SK-N-SH (cell line): ENCODE results near the gene PLBD2. TPM values are rescaled to one million over a fixed set of nuclear protein-coding genes. Genes with fewer than 3 reads are reported as not detected.

Experiments used
- CTCF ChIA-PET: fragments of 300-600, 350-600 bp; formaldehyde crosslinking; extraction: SDS; loops from one replicate; lab custom pipeline; 2021; lab: Yijun Ruan, JAX
- POLR2A ChIA-PET: fragments of 350-600 bp; sonication (Branson Sonifier 250); formaldehyde crosslinking; extraction: SDS; loops from one replicate; lab custom pipeline; 2020; ENCODE audit warnings: antibody characterized with exemption, inconsistent platforms; lab: Yijun Ruan, JAX
- DNase-seq: peaks from one replicate; pipeline ENCODE4 v3.0.0; 2012
- H2AFZ ChIP-seq: fragments of 200-600 bp; sonication (generic); 2 replicates; pipeline ENCODE4 v1.8.1; 2016; ENCODE audit warnings: antibody characterized with exemption, mild to moderate bottlenecking, low read depth
- H3F3A ChIP-seq: fragments of 200-600 bp; sonication (generic); replicated peaks from 2 replicates; pipeline ENCODE3; 2016; ENCODE audit warnings: antibody characterized with exemption, mild to moderate bottlenecking; ENCODE audit not compliant: insufficient read depth
- H3K27ac ChIP-seq, 2 experiments: fragments of 200-500 bp in 1 of 2; fragments of 200-600 bp in 1 of 2; sonication (Bioruptor generic) in 1 of 2; sonication (generic), shearing (Covaris generic) in 1 of 2; 2 replicates each; pipeline versions ENCODE4 v1.5.1 to v1.6.1; 2014 to 2016; ENCODE audit warnings: low read depth in 2 of 2, inconsistent platforms in 1 of 2, low read length in 1 of 2, mild to moderate bottlenecking in 1 of 2, mixed read lengths in 1 of 2
- H3K27me3 ChIP-seq: fragments of 200-600 bp; sonication (generic), shearing (Covaris generic); 2 replicates; pipeline ENCODE4 v1.6.1; 2016; ENCODE audit warnings: mixed run types; ENCODE audit not compliant: insufficient read depth
- H3K36me3 ChIP-seq, 2 experiments: fragments of 200-500 bp in 1 of 2; fragments of 200-600 bp in 1 of 2; sonication (Bioruptor generic) in 1 of 2; sonication (generic) in 1 of 2; replicated peaks in 1 of 2; 2 replicates each; pipeline versions ENCODE3 to v1.5.1; 2014 to 2016; ENCODE audit warnings: low read length in 1 of 2, mild to moderate bottlenecking in 1 of 2; ENCODE audit not compliant: insufficient read depth in 2 of 2, control insufficient read depth in 1 of 2
- H3K4me1 ChIP-seq, 2 experiments: fragments of 200-500 bp in 1 of 2; fragments of 200-600 bp in 1 of 2; sonication (Bioruptor generic) in 1 of 2; sonication (generic), shearing (Covaris generic) in 1 of 2; 2 replicates each; pipeline versions ENCODE4 v1.5.1 to v1.6.1; 2014 to 2016; ENCODE audit warnings: low read depth in 1 of 2, low read length in 1 of 2, mixed run types in 1 of 2; ENCODE audit not compliant: insufficient read depth in 2 of 2, control insufficient read depth in 1 of 2
- H3K4me2 ChIP-seq: fragments of 200-600 bp; sonication (generic), shearing (Covaris generic); 2 replicates; pipeline ENCODE4 v1.6.1; 2017; ENCODE audit warnings: mixed run types
- H3K4me3 ChIP-seq, 2 experiments: fragments of 200-500 bp in 1 of 2; fragments of 200-600 bp in 1 of 2; sonication (Bioruptor generic) in 1 of 2; sonication (generic), shearing (Covaris generic) in 1 of 2; 2 replicates each; pipeline versions ENCODE4 v1.5.1 to v1.8.1; 2014 to 2016; ENCODE audit warnings: low read depth in 2 of 2, inconsistent platforms in 1 of 2, low read length in 1 of 2, mild to moderate bottlenecking in 1 of 2, mixed read lengths in 1 of 2, moderate library complexity in 1 of 2
- H3K79me2 ChIP-seq: fragments of 200-600 bp; sonication (generic); 2 replicates; pipeline ENCODE4 v1.8.1; 2017; ENCODE audit warnings: mild to moderate bottlenecking; ENCODE audit not compliant: insufficient read depth
- H3K9ac ChIP-seq: fragments of 200-600 bp; sonication (generic); 2 replicates; pipeline ENCODE4 v1.6.1; 2017; ENCODE audit warnings: mixed run types
- H3K9me2 ChIP-seq: fragments of 200-600 bp; sonication (generic); 2 replicates; pipeline ENCODE4 v1.6.1; 2017; ENCODE audit warnings: mixed run types
- H3K9me3 ChIP-seq: fragments of 200-600 bp; sonication (generic); 2 replicates; pipeline ENCODE4 v1.6.1; 2017; ENCODE audit warnings: mixed run types, mild to moderate bottlenecking, moderate library complexity
- H4K20me1 ChIP-seq: fragments of 200-600 bp; sonication (generic); 2 replicates; pipeline ENCODE4 v1.6.1; 2017; ENCODE audit warnings: mild to moderate bottlenecking, mixed run types; ENCODE audit not compliant: insufficient read depth
- CHD2 ChIP-seq: fragments of 150-350 bp; IDR thresholded peaks from 2 replicates; pipeline ENCODE4 v1.6.1; 2018; ENCODE audit warnings: low read length; ENCODE audit not compliant: partially characterized antibody
- EP300 ChIP-seq, 2 experiments: IDR thresholded peaks; 2 replicates each; pipeline versions ENCODE4 v1.4.0 to v1.6.1; 2012; ENCODE audit warnings: borderline replicate concordance in 1 of 2, low read depth in 1 of 2, low read length in 1 of 2
- EZH2phosphoT487 ChIP-seq: fragments of 200-600 bp; sonication (generic); IDR thresholded peaks from 2 replicates; pipeline ENCODE4 v1.6.1; 2017; ENCODE audit warnings: low read depth, mixed run types, mild to moderate bottlenecking, antibody characterized with exemption, moderate library complexity, borderline replicate concordance
- JUND ChIP-seq: IDR thresholded peaks from 2 replicates; pipeline ENCODE4 v1.4.0; 2012
- NFIC ChIP-seq: IDR thresholded peaks from 2 replicates; pipeline ENCODE4 v1.4.0; 2012; ENCODE audit warnings: borderline replicate concordance
- PBX3 ChIP-seq: IDR thresholded peaks from 2 replicates; pipeline ENCODE4; 2012
- RAD21 ChIP-seq: IDR thresholded peaks from 2 replicates; pipeline ENCODE4 v1.6.1; 2012; ENCODE audit warnings: mild to moderate bottlenecking, low read length
- REST ChIP-seq: IDR thresholded peaks from 2 replicates; pipeline ENCODE4 v1.6.1; 2012; ENCODE audit warnings: mild to moderate bottlenecking, low read depth, low read length, moderate library complexity
- TCF12 ChIP-seq: IDR thresholded peaks from 2 replicates; pipeline ENCODE4 v1.4.0; 2012
- ZBTB33 ChIP-seq: IDR thresholded peaks from 2 replicates; pipeline ENCODE4 v1.4.0; 2012; ENCODE audit warnings: low read depth, borderline replicate concordance
- WGBS: methylation state at CpG from one replicate; pipeline ENCODE4 v1.1.6; 2017; ENCODE audit warnings: low lambda C conversion rate; 5-methylcytosine and 5-hydroxymethylcytosine counted together
- polyA plus RNA-seq, 3 experiments: library from polyadenylated mRNA; depleted of rRNA; stranded (reverse); fragments of >200 nt; gene quantifications; 2 replicates each; pipeline ENCODE4 v1.2.3, GENCODE V29; 2012

The PLBD2 gene
- polyA plus RNA-seq, 1 of the 3 experiments (the other 2 are of a cell fraction): 15.2 TPM

- no peaks in the 10 kb centered on the region; a peak in 1 of 4 replicates for H3K4me1 ChIP-seq
- no peak overlapping the region for H3K4me2 ChIP-seq
- POLR2A ChIA-PET: no interaction called here
Observed at GRCh38 chr12:113326775-113327395, 31.5 kb upstream of the PLBD2 start.

GRCh38 chr12:113328368-113328889, 30.0 kb upstream of the PLBD2 start:
- H3K4me2 ChIP-seq: no peak overlapping the region
- no peak overlapping the region for H3K9ac ChIP-seq
- no peaks in the 10 kb centered on the region for H3K27me3 ChIP-seq
- no peaks in the 10 kb centered on the region for H3K36me3 ChIP-seq
- ChIA-PET CTCF (interaction anchor here (0.9 kb wide), 1 partner anchor 97 kb away, joined by 3 read pairs; no protein-coding TSS in a partner anchor), POLR2A (no interaction called here)
- no peaks in the 10 kb centered on the region for H3K79me2 ChIP-seq
- H4K20me1 ChIP-seq: no peaks in the 10 kb centered on the region
- no peaks in the 10 kb centered on the region for H3K9me2 ChIP-seq
- H3K27ac ChIP-seq: no peak overlapping the region
- no peaks in the 10 kb centered on the region for H3K9me3 ChIP-seq
- no peak overlapping the region for H2AFZ ChIP-seq
- DNase-seq: no peak
- TF ChIP-seq NFIC: 0 out of 2 replicates have a peak, but pooled peaks have one; percentile 7
- no peak for TF ChIP-seq EP300 (IDR thresholded peaks at IDR 0.05; ENCODE audit: borderline replicate concordance in 1 of 2, low read depth in 1 of 2, low read length in 1 of 2)
- no peaks in the 10 kb centered on the region for H3F3A ChIP-seq
- peaks cover 0 to 6% of the 10 kb centered on the region in 2 experiments; a peak in 1 of 4 replicates for H3K4me1 ChIP-seq
- H3K4me3 ChIP-seq: no peak overlapping the region
- 81% methylated on average over 5 of the region's 5 CpGs for WGBS

More at GRCh38 chr12:113326775-113327395, 31.5 kb upstream of the PLBD2 start:
- Histone ChIP-seq H2AFZ (no peak overlapping the region), H3K27ac (no peak overlapping the region), H3K9me3 (no peaks in the 10 kb centered on the region), H3F3A (no peaks in the 10 kb centered on the region), H3K9ac (no peak overlapping the region), H3K79me2 (no peaks in the 10 kb centered on the region), H3K27me3 (no peaks in the 10 kb centered on the region), H4K20me1 (no peaks in the 10 kb centered on the region)
- WGBS: 88% methylated on average over 4 of the region's 4 CpGs
- DNase-seq: no peak
- TF ChIP-seq RAD21 (peak; percentile 17; the same call in 1 of the 2 replicates), PBX3 (no peak)
- TF ChIP-seq, all 33 proteins: peak for 1
- CTCF ChIA-PET: interaction anchor here (1.1 kb wide), 1 partner anchor 98 kb away, joined by 5 read pairs; no protein-coding TSS in a partner anchor
- Histone ChIP-seq H3K9me2 (no peaks in the 10 kb centered on the region), H3K4me3 (no peak overlapping the region), H3K36me3 (peaks cover 0 to 5% of the 10 kb centered on the region in 2 experiments)

- Histone ChIP-seq H2AFZ (no peak overlapping the region), H3K27ac (no peak overlapping the region)
- no peak for TF ChIP-seq CHD2
- no peak for TF ChIP-seq REST
- TF ChIP-seq TCF12: no peak
- TF ChIP-seq JUND: no peak
- TF ChIP-seq ZBTB33: no peak
- TF ChIP-seq EZH2phosphoT487: no peak
Observed at GRCh38 chr12:113329022-113329790, 29.2 kb upstream of the PLBD2 start.

More at GRCh38 chr12:113329022-113329790, 29.2 kb upstream of the PLBD2 start:
- Histone ChIP-seq H3K36me3 (no peaks in the 10 kb centered on the region), H3K9me3 (no peaks in the 10 kb centered on the region), H4K20me1 (no peaks in the 10 kb centered on the region), H3K79me2 (no peaks in the 10 kb centered on the region), H3F3A (no peaks in the 10 kb centered on the region), H3K9ac (no peak overlapping the region), H3K9me2 (no peaks in the 10 kb centered on the region), H3K27me3 (no peaks in the 10 kb centered on the region), H3K4me2 (no peak overlapping the region), H3K4me1 (peaks cover 0 to 10% of the 10 kb centered on the region in 2 experiments; a peak in 1 of 4 replicates), H3K4me3 (no peak overlapping the region)
- ChIA-PET POLR2A (no interaction called here), CTCF (interaction anchor here (1.0 kb wide), 1 partner anchor 96 kb away, joined by 3 read pairs; no protein-coding TSS in a partner anchor)
- WGBS: 98% methylated on average over 5 of the region's 9 CpGs
- DNase-seq: no peak
